ENCODE data around the gene KLHDC7A.

GRCh38 chr1:18464665-18465050 lies 16.1 kb upstream of the KLHDC7A start:
- TF ChIP-seq CTCF (IDR thresholded peaks at IDR 0.05 in 8 of 11, conservative IDR thresholded peaks at IDR 0.05 in 3 of 11) (no peak), POLR2AphosphoS5 (IDR thresholded peaks at IDR 0.05) (no peak), POLR2A (IDR thresholded peaks at IDR 0.05) (no peak)

Measured in spleen (tissue), 7 donors.